GM19035 (cell line): Measurements from ENCODE around the gene FXR1.
"Not testable (repeated sequence)": the region's sequence is repeated elsewhere in the genome, so short reads cannot be mapped to it uniquely, and the experiment has no call there.

Experiments
- ATAC-seq: cut with Tn5 transposase; IDR thresholded peaks from one replicate; pipeline ENCODE4 v1.9.1; 2021; ENCODE audit not compliant: unreplicated experiment

Gene FXR1

DNA sequence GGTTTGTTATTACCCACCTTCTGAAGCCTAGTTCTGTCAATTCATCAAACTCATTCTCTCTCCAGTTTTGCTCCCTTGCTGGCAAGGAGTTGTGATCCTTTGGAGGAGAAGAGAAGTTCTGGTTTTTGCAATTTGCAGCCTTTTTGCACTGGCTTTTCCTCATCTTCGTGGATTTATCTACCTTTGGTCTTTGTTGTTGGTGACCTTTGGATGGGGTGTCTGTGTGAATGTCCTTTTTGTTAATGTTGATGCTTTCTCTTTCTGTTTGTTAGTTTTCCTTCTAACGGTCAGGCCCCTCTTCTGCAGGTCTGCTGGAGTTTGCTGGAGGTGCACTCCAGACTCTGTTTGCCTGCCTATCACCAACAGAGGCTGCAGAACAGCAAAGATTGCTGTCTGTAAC, 91.0 kb downstream of the FXR1 start:
- not testable (repeated sequence) for ATAC-seq

DNA sequence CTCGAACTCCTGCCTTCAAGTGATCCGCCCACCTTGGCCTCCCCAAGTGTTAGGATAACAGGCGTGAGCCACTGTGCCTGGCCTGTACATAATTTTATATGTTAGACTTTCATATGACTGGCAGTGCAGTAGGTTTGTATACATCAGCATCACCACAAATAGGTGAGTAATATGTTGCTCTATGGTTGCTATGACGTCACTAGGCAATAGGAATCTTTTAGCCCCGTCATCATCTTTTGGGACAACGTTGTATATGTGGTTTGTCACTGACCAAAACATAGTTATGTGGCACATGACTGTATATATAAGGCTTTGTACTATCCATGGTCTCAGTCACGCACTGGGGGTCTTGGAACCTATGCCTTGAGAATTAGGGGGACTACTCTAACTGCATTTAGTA, 94.1 kb downstream of the FXR1 start:
- ATAC-seq, result no peak

DNA sequence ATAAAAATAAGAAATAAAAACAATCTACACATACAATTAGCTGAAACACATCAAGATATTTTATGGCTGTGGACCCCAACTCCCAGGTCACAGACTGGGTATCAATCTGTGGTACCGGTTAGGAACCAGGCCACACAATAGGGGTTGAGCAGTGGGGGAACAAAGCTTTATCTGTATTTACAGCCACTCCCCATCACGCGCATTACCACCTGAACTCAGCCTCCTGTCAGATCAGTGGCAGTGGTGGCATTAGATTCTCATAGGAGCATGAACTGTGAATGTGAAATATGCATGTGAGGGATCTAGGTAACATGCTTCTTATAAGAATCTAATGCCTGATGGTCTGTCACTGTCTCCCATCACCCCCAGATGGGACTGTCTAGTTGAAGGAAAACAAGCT, 94.8 kb downstream of the FXR1 start:
- ATAC-seq, result no peak

DNA sequence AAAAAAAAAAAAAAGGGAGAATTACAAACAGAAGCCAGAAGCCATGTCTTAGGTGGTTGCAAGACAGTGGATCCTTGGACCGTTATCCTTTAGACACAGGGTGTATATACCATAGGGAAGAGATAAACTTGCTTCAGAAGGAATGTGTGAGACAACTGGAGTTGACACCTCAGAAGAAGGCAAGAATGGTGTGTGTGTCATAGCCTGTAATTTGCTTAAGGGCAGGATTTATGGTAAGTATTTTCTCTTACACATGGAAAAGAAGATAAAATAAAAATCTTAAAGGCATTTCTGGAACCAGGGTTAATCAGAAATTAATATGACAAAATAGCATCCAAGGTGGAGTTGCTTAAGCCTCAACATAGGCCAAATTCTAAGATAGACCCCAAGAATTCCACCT, 96.3 kb downstream of the FXR1 start:
- no peak for ATAC-seq

DNA sequence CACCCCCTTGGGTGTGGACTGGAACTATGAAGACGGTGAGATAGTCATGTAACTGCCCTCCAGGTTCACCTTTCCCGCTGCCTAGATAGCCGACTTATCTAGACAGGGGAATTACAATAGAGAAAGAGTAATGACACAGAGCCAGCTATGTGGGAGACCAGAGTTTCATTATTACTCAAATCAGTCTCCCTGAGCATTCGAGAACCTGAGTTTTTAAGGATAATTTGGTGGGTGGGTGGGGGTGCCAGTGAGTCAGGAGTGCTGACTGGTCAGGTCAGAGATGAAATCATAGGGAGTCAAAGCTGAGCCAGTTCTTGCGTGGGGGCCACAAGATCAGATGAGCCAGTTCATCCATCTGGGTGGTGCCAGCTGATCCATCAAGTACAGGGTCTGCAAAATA, 96.8 kb downstream of the FXR1 start:
- no peak for ATAC-seq

DNA sequence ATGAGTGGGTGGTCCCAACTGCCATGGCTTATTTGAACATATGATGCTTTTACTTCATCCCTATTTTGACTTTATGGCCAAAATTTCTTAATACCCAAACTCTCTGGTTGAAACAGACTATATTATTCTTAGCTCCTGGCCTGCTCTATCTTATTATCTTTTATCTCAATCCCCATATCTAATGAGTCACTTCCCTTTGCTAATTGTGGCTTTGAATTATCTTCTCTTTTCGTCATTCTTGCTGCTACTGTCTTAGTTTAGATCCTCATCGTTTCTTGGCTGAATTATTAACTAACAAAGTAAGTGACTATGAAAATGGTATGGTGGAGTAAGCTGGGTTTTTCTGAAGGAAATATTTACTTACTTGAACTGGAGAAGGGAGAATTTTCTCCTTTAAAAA, 105.2 kb downstream of the FXR1 start:
- ATAC-seq, result no peak

DNA sequence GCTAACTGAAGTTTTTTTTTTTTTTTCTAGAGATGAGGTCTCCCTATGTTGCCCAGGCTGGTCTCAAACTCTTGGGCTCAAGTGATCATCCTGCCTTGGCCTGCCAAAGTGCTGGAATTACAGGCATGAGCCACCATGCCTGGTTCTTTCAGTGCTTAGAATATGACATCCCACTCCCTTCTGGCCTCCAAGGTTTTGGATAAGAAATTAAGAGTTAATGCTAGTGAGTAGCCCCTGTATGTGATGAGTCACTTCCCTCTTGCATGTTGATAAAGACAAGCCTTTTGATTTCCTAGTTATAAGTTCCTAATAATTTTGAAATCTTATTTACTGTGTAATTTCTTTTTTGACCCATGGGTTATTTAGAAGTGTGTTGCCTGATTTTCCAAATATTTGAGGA, 112.7 kb downstream of the FXR1 start:
- no peak for ATAC-seq

DNA sequence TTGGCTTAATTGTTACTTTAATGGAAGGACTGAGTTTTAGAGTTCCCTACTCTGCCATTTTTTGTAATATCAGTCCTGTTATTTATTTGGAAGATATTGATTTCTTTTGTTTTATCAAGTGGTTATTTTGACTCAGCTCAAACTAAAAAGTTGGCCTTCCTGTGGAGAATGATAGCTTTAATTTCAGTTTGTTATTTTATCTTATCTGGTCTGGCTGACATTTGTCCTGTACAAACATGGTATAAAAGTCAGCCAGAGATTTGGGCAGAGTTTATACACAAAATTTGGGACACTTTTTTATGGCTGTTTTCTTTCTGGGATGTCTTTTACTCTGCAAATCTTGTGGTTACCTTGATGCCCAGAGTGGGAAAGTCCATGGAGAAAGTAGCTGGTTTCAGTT, 118.5 kb downstream of the FXR1 start:
- ATAC-seq, result no peak
